ENCODE measurements around the gene SRCIN1.
"Not testable (repeated sequence)": the region's sequence is repeated elsewhere in the genome, so short reads cannot be mapped to it uniquely, and the experiment has no call there.

Gene SRCIN1

DNA sequence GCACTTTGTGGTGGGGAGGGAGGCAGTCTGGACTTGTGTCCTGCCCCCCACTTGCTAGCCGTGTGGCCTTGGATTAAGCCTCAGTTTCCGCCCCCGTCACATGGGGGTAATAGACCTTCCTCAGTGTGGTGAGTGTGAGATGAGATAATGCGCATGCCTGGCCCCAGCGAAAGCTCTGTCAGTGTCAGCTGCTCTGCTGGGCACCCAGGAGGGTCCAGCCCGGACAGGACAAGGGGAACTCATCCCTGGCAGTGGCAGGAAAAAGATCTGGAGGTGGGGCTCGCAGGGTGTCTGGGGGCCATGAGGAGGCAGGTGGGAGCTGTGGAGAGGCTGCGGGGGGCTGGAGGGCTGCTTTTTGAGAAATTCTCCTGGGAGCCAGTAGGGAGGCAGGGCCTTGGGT lies 63.5 kb downstream of the SRCIN1 start:
- DNase-seq (ENCODE audit: low spot score) = no peak

DNA sequence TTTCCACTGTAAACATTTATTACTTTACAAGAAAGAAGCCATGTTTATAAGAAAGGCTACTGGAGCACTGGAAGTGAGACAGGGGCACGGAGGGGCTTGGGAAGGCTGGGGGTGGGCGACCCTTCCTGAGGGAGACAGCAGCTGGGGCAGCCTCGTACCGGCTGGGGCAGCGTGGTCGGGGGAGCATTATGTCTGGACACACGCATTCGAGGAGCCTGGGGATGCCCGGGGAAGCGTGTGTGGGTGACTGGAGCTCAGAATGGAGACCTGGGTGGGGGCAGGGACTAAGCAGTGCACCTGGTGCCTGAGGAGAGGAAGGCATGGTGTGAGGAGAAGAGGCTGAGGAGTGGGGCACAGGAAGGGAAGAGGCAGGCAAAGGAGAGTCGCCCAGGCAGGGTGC lies 64.5 kb downstream of the SRCIN1 start:
- no peak for DNase-seq (ENCODE audit: low spot score)

DNA sequence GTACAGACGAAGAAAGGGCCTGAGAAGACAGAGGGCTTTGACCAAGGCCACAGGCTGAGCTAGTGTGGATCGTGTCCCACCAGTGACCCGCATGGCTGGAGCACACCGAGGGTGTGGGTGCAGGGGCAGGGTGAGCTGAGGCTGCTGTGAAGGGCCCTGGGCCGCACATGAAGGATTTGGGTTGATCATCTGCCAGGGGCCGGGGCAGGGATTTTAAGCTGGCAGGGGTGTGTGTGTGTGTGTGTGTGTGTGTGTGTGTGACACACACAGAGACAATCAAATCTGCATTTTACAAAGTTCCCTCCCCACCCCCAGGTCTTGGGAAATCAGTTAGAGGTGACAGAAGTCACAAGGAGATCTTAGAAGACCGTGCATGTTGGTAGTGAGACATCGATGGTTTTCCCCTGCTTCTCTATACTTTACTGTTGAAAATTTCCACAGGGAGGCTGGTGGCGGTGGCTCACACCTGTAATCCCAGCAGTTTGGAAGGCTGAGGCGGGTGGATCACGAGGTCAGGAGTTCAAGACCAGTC lies 65.2 kb downstream of the SRCIN1 start:
- DNase-seq (ENCODE audit: low spot score) = no peak

DNA sequence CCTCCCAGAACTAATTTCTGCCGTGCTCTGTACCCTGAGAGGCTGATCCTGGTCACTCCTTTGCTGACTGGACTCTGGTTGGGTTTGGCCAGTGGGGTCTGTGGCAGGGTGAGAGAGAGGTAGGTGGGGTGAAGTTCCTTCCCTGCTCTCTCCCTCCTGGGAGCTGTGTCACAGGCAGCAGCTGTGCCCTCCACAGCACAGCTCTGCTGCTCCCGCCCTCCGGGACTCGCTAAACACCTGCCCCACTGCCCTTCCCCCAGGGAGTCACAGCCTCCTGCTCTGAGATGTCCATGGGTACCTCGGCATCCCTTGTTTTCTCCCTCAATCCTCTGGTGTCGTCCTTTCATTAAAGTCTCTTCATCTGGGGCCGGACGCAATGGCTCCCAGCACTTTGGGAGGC lies 66.4 kb downstream of the SRCIN1 start:
- DNase-seq (ENCODE audit: low spot score) = no peak

DNA sequence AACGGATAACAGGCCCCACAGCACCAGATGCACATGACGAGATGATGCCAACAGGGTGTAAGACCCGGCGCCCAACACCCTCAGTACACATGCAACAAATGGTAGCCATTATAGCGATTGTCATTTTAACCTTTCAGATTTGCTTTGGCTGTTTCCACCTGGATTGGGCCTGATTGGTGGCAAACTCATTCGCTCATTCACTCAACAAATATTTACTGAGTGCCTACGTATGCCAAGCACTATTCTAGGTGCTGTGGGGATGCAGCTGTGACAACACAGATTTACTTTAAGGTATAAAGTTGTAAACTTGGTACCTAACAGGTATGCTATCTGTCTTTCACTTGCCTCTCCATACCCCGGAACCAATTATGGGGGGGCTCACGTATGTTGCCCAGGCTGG lies 66.8 kb downstream of the SRCIN1 start:
- DNase-seq (ENCODE audit: low spot score) = no peak

DNA sequence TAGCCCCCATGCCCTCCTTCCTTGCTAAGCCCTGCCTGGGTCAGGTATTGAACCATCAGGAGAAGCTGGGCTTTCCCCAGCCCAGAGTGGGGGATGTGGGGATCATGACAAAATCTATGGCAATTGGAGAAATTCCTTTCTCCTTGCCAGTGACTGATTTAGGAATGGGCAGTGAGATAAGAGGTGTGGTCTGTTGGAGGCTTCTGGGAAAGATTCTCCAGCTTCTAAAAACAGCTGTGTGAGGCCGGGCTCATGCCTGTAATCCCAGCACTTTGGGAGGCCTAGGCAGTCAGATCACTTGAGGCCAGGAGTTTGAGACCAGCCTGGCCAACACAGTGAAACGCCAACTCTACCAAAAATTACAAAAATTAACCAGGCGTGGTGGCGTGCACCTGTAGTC lies 69.1 kb downstream of the SRCIN1 start:
- DNase-seq (ENCODE audit: low spot score) = no peak

DNA sequence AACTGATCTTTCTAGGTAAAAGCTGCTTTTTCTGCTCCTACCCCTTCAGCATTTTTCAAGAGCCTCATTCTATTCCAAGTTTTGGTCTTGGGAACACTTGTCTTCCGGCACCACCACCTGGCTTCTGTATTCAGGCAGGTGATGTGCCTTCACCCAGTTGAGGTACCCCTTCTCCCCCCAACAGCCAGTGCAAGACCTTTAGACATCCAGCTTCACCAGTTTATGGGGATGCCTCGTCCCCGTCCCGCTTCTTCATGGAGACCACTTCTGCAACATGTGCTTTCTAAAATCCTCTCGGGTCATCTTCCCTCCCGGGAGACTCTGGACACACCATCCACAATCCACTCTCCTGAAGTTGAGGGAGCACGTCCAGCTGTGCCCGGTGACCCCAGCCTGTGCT lies 69.9 kb downstream of the SRCIN1 start:
- no peak for DNase-seq (ENCODE audit: low spot score)

DNA sequence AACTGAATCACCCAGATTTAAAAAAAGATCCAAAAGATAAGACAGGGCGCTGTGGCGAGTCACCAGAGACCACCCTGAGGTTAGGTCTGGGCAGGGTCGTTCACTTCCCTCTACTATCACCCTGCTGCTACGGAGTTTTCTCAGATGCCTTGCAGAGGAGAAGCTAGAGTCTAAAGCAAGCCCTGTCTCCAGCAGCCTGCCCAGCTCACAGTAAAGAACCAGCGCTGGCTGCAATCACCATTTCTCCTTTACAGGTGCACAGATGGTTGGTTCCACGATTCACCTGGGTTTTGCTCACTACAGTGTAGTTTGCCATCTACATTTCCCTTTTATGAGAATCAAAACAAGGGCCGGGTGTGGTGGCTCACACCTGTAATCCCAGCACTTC lies 71.3 kb downstream of the SRCIN1 start:
- DNase-seq (ENCODE audit: low spot score) = no peak

DNA sequence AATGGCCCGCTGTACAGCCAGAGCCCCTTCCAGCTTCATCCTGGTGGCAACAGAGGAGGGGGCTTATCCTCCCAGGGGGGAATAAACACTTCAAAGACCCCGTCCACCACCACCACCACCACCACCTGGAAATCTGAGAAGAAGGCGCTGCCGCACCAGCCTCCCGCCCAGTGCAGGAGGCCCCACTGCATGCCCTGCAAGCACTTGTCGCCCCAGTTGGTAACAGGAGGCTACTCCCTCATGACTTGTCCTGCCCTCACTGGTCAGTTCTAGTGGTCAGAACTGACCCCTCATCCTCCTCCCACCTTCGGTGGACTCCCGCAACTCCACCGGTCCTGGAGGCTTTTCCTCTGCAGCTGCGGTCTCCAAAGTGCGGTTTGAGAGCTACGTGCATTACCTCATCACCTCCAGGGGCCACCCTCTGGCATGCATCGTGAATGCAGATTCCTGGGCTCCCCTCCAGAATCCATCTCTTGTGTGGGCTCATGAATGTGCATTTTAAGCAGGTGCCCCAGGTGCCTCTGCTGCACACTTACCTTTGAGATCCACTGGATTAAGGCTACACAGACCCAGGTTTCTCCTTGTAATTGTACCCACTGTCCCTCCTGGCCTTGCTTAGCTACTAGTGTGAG lies 71.8 kb downstream of the SRCIN1 start:
- DNase-seq (ENCODE audit: low spot score) = no peak

DNA sequence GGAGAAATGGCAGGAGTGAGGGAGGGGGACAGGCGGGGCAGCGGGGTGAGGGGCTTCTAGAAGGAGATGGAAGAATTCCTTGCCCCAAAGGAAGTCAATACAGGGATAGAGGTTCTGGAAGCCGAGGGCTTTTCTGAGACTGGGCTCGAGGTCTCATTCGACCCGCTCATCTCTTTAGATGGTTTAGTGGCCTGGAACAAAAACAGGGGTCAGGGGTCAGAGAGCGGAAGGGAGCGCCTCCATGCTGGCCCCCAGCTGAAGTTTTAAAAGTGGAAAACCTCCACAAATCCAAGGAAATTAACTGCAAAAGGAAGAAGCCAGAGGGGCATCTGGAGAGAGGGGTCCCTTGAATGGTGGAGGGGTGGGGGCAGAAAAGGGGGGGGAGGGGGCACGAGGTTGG lies 72.5 kb downstream of the SRCIN1 start:
- DNase-seq (ENCODE audit: low spot score) = no peak

DNA sequence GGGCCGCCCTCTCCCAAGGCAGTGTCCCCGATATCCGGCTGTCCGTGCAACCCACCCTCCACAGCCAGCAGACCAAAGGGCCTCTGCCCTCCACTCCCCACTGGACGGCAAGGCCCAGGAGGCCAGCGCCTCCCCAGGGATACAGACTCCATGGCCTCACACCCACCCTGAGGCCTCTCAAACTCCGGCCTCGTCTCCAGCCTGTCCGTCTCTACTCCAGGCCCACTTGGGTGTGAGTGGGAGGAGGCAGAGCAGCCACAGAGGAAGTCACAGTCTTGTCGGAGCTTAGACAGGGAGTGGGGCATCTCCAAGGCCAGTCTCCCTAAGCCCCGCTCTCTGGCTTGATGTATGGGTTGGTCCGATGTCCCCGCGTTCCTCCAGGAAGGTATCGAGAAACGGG lies 73.3 kb downstream of the SRCIN1 start:
- DNase-seq (ENCODE audit: low spot score) = no peak

DNA sequence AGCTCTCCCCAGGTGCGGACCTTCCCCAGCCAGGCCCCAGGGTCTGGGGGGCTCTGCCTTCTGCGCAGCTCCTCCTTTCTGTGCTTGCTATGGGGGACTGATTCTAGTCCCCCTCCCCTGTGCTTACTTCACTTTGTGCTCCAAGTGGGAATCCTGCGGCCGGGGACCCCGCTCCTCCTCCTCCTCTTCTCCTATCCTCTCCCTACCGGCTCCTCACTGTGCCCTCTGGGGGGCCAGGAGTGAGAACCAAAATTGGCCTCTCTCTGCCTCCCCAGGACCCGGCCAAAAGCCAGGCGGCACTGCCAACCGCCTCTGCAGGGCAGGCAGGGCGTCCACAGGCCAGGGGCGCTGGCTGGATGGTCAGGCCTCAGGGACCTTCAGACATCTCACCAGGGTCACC lies 74.0 kb downstream of the SRCIN1 start:
- not testable (repeated sequence) for DNase-seq (ENCODE audit: low spot score)

DNA sequence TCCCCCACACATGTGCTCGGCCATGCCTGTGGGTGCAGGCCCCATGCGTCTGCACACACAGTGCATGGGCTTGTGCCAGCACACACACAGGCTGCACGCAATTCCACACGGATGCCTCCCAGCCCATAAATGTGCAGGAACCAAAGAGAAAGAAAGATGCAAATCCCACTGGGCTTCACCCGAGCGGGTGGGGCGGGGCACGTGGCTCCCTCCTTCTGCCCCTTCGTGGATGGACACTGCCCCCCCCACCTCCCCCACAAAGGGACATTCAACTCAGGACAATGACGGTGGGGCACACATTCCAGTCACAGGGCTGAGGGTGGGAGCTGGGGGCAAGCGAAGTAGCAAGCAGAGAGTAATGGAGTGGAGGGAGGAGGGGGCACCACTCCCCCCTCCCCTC lies 74.9 kb downstream of the SRCIN1 start:
- not testable (repeated sequence) for DNase-seq (ENCODE audit: low spot score)

DNA sequence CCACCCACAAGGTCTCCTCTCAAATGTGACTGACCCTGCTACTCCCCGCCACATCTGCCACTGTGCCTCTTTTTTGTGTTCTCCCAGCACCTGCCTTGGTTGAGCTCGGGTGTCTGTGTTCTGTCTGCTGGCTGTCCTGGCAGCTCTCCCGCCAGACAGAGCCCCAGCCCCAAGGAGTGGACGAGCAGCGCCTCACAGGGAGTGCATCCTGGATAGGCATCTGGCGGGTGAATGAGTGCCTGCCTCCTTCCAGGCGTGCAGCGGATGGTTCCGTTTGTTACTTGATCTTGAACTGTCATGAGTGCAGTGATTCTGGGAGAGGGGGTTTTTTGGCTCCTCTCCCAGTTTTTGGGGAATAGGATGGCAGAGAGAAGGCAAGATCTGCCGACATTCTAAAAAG lies 77.6 kb downstream of the SRCIN1 start:
- DNase-seq (ENCODE audit: low spot score) = not testable (repeated sequence)

DNA sequence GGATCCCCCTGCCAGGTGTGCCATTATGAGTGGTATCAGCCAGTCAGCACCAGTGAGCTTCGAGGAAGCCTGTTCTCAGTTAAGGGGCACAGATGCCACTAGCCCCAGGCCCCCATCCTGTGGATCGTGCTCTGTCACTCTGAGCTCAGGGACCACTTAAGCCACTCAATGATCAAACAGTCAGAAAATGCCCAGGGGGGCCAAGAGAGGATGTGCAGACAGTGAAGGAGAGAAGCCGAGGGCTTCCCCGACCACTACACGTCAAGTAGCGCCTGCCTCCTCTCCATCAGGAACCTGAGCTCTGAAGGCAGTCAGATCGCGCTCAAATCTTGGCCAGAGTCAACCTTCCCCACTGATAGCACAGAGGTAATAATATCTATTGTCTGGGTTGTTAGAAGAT lies 79.2 kb downstream of the SRCIN1 start:
- not testable (repeated sequence) for DNase-seq (ENCODE audit: low spot score)

DNA sequence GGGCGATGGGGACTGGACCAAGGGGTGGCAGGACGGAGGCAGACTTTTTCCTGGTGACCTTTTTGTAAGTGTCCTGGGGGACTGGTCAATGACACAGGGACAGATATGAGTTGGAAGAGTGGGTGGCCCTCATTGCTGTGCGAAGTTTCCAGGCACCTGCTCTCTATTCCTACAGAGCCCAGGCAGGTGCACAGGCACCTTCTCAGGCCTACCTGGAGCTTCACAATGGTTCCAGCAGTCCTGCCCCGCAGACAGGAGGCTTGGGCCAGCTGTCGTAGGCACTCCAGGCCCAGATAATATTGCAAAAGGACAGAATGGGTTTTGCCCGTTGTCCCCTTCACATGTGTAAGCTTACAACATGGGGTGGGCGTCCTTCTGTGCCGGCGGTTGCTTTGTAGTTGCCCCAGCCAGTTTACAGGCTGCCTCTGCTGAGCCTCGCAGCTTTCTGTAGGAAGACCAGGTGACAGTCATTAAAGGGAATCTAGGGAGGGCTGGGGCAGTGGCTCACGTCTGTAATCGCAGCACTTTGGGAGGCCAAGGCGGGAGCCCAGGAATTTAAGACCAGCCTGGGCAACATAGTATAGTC lies 93.2 kb downstream of the SRCIN1 start:
- no peak for DNase-seq (ENCODE audit: low spot score)

DNA sequence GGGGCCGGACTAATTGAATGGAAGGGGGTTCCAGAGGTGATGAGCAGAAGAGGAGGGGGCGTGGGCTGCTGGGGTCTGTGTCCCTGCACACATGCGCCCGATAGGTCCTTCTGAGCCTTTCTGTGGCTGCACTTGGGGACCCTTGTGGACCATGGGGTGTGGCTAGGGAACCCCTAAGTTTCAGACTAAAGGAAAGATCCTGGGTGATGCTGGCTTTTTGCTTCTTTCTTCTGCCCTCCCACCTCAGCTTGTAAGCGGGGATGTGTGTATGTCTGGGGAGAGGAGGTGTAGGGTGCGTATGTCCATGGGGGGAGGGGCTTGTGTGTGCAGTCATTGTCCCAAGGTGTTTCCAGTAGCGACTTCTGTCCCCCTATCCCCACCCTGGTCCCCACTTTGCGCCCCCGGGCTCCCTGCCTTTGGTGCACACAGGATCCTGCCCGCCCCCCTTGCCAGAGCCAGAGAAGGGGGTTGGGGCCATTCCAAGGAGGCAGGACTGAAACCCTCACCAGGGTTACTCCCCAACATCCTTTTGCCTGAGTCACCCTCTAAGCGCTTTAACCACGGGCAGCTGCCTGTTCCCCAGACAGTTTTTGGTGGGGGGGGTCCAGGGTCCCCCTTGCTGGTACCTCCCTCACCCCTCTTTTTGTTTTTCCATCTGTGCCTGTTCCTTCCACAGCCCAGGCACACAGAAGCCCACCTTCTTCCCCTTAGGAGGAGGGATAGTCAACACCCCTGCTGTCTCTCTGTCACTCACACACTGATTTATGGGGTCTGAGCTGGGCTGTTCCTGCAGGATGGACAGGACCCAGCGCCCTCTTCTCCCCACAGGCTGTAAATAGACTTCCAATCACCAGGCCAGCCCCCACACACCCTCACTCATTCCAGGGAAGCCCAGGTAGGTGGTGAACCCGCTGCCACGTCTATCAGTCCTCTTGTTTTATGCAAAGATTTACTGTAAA lies 94.3 kb downstream of the SRCIN1 start:
- DNase-seq (ENCODE audit: low spot score) = no peak

DNA sequence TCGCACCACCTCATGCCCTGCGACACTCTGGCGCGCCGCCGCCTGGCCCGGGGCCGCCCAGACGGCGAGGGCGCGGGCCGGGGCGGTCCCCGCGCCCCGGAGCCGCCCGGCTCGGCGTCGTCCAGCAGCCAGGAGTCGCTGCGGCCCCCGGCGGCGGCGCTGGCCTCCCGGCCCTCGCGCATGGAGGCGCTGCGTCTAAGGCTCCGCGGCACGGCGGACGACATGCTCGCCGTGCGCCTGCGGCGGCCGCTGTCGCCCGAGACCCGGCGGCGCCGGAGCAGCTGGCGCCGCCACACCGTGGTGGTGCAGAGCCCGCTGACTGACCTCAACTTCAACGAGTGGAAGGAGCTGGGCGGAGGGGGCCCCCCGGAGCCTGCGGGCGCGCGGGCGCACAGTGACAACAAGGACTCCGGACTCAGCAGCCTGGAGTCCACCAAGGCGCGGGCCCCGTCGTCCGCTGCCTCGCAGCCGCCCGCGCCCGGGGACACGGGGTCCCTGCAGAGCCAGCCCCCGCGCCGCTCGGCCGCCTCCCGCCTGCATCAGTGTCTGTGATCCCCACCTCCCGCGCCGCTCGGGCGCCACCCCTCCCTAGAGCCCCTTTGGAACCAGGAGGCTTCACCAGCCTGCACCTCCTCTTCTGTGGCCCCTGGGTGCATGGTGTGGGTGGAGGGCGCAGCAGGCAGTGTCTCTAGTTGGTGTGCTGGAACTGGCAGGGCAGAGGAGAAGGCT lies 95.2 kb downstream of the SRCIN1 start:
- peak; percentile 65 for DNase-seq (ENCODE audit: low spot score)

DNA sequence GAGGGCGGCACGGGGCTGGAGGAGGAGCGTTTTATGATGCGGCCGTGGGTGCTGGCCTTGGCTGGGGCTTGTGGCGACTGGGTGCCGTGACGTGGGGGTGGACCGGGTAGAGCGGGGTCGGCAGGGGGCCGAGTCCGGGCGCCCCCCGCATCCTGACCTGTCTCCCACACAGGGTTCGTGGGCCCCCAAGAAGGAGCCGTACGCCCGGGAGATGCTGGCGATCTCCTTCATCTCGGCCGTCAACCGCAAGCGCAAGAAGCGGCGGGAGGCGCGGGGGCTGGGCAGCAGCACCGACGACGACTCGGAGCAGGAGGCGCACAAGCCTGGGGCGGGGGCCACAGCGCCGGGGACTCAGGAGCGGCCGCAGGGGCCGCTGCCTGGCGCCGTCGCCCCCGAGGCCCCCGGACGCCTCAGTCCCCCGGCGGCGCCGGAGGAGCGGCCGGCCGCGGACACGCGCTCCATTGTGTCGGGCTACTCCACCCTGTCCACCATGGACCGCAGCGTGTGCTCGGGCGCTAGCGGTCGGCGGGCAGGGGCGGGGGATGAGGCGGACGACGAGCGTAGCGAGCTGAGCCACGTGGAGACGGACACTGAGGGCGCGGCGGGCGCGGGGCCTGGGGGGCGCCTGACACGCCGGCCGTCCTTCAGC lies 95.9 kb downstream of the SRCIN1 start:
- no peak for DNase-seq (ENCODE audit: low spot score)

DNA sequence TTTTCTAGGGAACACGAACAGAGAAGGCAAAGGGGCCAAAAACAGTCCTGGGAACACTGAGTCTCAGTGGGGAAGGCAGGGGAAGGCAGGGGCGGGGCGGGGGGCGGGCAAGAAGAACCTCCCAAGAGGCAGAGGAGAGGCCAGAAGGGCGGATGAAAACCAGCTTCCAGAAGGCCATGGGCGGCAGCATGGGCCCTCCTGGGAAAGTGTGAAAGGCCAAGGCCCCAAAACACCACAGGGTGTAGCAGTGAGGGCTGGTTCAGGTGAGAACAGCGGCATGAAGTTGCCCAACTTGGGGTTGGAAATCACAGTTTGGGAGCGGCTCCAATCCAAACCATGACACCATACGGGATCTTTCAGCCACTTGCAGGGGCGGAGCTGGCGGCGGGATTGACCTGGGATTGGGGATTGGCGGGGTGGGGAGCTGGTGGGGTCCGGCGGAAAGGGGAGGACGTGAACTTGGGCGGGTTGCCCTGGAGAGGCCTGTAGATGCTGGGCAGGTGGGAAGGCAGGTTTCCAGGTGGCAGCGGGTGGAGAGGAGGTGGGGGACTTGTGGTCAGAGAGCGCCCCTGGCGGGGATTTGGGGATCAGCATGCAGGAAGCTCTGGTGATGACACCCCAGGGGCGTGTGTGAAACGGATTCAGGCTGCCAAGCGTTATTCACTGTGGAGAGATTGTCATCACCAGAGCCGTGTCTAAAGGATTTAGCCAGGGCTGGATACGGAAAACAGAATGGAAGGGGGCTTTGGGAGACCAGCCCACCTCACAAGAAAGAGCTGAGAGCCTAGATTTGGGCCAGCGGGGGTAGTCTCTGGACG lies 96.6 kb downstream of the SRCIN1 start:
- peak; percentile 97 for DNase-seq (ENCODE audit: low spot score)

DNA sequence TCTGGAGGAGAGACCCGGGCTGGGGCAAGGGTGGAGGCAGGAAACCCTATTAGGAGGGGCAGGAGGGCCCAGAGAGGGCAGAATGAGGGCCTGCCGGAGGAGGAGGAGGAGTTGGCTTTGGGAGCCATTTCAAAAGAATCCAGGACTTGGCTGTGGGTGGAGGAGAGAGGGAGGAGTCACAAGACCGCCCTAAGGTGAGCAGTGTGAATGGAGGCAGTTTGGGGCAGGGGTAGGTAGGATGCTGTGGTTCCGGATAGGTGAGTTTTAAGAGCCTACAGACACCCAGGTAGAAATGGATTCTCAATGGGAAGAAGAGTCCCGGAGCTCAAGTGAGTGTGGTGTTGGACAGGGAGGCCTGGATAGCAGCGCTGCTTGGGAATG lies 97.2 kb downstream of the SRCIN1 start:
- no peak for DNase-seq (ENCODE audit: low spot score)
